Fibroblast of pulmonary artery (primary cell): ENCODE data around the gene SLC6A3.

Source experiments
- DNase-seq: peaks from one replicate; pipeline ENCODE4 v3.0.0-alpha.2; 2010; ENCODE audit warnings: low read depth
- H3K4me3 ChIP-seq: replicated peaks from 2 replicates; pipeline ENCODE4 v1.5.1; 2011; ENCODE audit warnings: low read depth, mild to moderate bottlenecking, control low read depth, low read length, moderate library complexity
- CTCF ChIP-seq: IDR thresholded peaks from 2 replicates; pipeline ENCODE4 v1.5.1; 2011; ENCODE audit warnings: mild to moderate bottlenecking, control low read depth, low read length, inconsistent platforms; ENCODE audit errors: missing control alignments

SLC6A3 gene

GRCh38 chr5:1481959-1482331, 36.7 kb upstream of the SLC6A3 start:
- DNase-seq: no peak
- no peak for TF ChIP-seq CTCF
- no peak overlapping the region for H3K4me3 ChIP-seq

GRCh38 chr5:1481266-1481958, 36.2 kb upstream of the SLC6A3 start:
- no peak for TF ChIP-seq CTCF
- H3K4me3 ChIP-seq: no peak overlapping the region
- no peak for DNase-seq

DNA sequence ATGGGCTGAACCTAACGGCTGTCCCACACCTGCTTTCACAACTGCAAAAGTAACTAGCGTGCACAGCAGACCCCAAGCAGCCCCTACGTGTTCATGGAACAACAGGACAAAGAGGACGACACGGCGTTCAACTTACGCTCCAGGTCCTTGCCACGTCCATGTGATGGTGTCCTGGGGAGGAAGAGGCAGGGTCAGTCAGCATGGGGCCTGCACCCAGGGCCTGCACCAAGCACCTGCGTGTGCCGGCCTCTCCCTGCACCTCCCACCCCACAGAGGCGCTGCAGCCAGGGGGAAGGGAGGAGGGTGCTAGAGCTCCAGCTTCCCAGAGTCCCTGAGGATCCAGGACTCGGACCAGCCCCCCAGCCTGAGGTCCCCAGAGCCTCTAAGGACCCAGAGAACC, 35.6 kb upstream of the SLC6A3 start:
- H3K4me3 ChIP-seq: no peak overlapping the region
- TF ChIP-seq CTCF: no peak
- no peak for DNase-seq

GRCh38 chr5:1480217-1480616, 35.0 kb upstream of the SLC6A3 start:
- no peak for TF ChIP-seq CTCF
- no peak overlapping the region for H3K4me3 ChIP-seq

GRCh38 chr5:1479581-1480188, 34.4 kb upstream of the SLC6A3 start:
- no peak overlapping the region for H3K4me3 ChIP-seq
- peak; percentile 70 for DNase-seq
- peak; percentile 73 for TF ChIP-seq CTCF

More at GRCh38 chr5:1480217-1480616, 35.0 kb upstream of the SLC6A3 start:
- DNase-seq: no peak

DNA sequence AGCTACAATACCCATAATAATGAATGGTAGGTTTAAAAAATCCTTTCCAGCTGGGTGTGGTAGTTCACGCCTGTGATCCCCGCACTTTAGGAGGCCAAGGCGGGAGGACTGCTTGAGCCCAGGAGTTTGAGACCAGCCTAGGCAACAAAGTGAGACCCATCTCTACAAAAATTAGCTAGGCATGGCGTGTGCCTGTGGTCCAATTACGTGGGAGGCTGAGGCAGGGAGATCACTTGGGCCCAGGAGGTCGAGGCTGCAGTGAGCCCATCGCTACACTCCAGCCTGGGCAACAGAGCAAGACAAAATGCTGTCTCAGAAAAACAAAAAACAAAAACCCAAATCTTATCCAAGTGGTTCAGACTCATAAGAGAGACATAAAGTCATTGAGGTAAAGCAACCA, 33.8 kb upstream of the SLC6A3 start:
- no peak overlapping the region for H3K4me3 ChIP-seq
- no peak for DNase-seq
- TF ChIP-seq CTCF: no peak
